Activated T-helper 1 cell treated with anti-CD3 and anti-CD28 coated beads, Interleukin-12 subunit alpha, Interleukin-12 subunit beta, Interleukin-2, Interleukin-4 antibody, amounts not matched to agents 30 ng/mL and 10 ng/mL and 1 ng/mL, durations not matched to agents 14 hours and 24 hours and 36 hours (primary cell): ENCODE measurements around the gene PIP5K1B. TPM values are rescaled to one million over a fixed set of nuclear protein-coding genes. Genes with fewer than 3 reads are reported as not detected.

ENCODE experiments used
- DNase-seq: peaks from one replicate; pipeline ENCODE4 v3.0.0; 2021; ENCODE audit warnings: low spot score
- H3K27ac Mint-ChIP-seq: one replicate; pipeline ENCODE4 v1.8.0; 2021; ENCODE audit warnings: mild to moderate bottlenecking, mixed read lengths
- H3K27me3 Mint-ChIP-seq: one replicate; pipeline ENCODE4 v1.8.0; 2022; ENCODE audit warnings: mild to moderate bottlenecking, moderate library complexity, mixed read lengths; ENCODE audit not compliant: insufficient read depth
- H3K36me3 Mint-ChIP-seq: one replicate; pipeline ENCODE4 v1.8.0; 2021; ENCODE audit warnings: low read depth, mixed read lengths
- H3K4me1 Mint-ChIP-seq: one replicate; pipeline ENCODE4 v1.8.0; 2021; ENCODE audit warnings: low read depth, mixed read lengths
- H3K4me3 Mint-ChIP-seq: one replicate; pipeline ENCODE4 v1.8.0; 2021; ENCODE audit warnings: mild to moderate bottlenecking, moderate library complexity, mixed read lengths
- H3K9me3 Mint-ChIP-seq: one replicate; pipeline ENCODE4 v1.8.0; 2021; ENCODE audit warnings: mixed read lengths
- intact Hi-C: fragments of 100-400 bp; cut with micrococcal nuclease; formaldehyde crosslinking; loops from one replicate; pipeline ENCODE4 v1.15.1; 2024
- total RNA-seq: library from RNA; stranded (reverse); gene quantifications from 2 replicates; pipeline ENCODE4 v1.2.3, GENCODE V29; 2022

The PIP5K1B gene
- total RNA-seq, 1 donor from 2014 or later, result 77.4 TPM

DNA sequence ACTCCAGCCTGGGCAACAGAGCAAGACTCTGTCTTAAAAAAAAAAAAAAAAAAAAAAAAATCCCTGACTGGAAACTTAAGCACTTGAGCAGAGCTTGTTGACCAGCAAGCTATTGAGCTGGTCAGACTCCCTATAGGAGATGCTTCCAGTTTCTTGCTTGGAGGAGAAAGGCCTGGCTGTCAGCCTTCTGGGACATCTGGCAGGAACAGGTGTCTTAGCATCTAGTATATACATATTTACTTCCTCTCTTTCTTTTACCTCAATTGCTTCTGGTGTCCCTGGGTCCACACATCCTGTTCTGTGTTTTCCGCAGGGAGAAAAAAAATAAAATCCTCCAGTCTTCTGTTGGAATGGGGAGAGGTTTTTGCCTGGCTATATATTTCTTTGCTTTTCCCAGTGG lies 248.7 kb downstream of the PIP5K1B start:
- H3K9me3 Mint-ChIP-seq, result no peaks in the 10 kb centered on the region
- no peak for DNase-seq
- H3K36me3 Mint-ChIP-seq, result peaks cover 26% of the 10 kb centered on the region
- intact Hi-C loops, result no loop called here
- H3K27ac Mint-ChIP-seq, result no peak overlapping the region
- H3K4me1 Mint-ChIP-seq, result peaks cover 62% of the 10 kb centered on the region
- H3K4me3 Mint-ChIP-seq, result no peak overlapping the region
- H3K27me3 Mint-ChIP-seq, result no peaks in the 10 kb centered on the region

DNA sequence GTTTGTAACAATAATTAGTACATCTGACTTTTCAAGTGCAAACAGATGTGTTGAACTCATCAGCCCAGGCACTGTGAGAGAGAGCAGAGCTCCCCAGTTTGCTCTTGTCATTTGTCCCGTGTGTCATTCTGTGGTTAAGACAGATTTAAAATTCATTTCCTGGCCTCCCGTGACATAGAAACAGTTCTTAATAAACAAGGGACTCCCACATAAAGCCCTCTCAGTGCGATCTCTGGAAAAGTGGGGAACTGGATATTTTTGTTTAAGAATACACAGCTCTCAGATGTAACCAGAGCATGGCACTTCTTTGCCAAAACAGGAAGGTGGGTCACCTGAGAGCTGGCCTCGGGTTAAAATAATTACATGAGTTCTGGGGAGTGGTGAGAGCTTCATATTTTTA lies 250.3 kb downstream of the PIP5K1B start:
- intact Hi-C loops, result loop anchor here (1.0 kb wide), 3 partner anchors 9 to 44 kb away; no protein-coding TSS in a partner anchor
- Mint-ChIP-seq H3K4me1 (peaks cover 47% of the 10 kb centered on the region), H3K27me3 (peaks cover 6% of the 10 kb centered on the region), H3K27ac (peak overlapping the region; percentile 91), H3K36me3 (peaks cover 19% of the 10 kb centered on the region), H3K9me3 (no peaks in the 10 kb centered on the region), H3K4me3 (peak overlapping the region; percentile 54)
- DNase-seq, result no peak

DNA sequence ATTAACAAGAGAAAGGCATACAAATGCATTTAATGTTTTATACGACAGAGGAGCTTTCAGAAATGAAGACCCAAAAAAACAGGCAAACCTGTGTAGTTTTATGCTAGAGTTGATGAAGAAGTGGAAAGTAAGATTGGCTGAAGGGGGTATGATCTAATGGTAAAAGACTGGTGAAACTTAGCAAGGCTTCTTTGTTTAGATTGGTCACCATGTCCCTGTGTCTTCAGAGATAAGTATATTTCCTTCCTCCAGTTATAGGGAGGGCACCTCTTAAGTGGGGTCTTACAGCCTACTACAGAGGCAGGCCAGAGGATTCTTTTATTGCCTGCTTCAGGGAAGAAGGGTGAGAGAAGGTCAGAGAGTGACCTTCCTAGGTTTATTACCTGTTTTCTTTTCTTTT lies 252.4 kb downstream of the PIP5K1B start:
- no peak overlapping the region for H3K27ac Mint-ChIP-seq
- H3K4me3 Mint-ChIP-seq, result no peak overlapping the region
- no peaks in the 10 kb centered on the region for H3K9me3 Mint-ChIP-seq
- peaks cover 32% of the 10 kb centered on the region for H3K4me1 Mint-ChIP-seq
- peaks cover 8% of the 10 kb centered on the region for H3K27me3 Mint-ChIP-seq
- H3K36me3 Mint-ChIP-seq, result peaks cover 12% of the 10 kb centered on the region
- DNase-seq, result no peak
- intact Hi-C loops, result no loop called here

DNA sequence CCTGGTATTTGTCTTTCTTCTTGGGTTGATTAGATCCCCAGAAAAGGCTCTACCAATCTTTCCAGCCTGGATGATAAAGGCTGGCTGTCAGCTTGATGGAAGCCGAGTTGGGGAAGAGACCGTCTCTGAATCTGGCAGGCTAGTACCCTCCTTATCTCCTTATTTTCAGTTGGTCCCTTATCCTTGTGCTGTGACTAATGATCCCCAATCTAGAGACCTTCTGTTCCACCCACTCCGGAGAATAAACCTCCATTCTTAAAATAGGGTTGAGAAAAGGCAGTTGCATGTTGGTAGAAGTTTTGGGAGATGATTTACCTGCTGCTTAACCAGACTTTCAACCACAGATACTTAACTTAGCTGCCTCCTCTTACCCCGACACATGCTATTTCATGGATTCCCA lies 256.5 kb downstream of the PIP5K1B start:
- intact Hi-C loops, result no loop called here
- no peak overlapping the region for H3K4me3 Mint-ChIP-seq
- no peak overlapping the region for H3K27ac Mint-ChIP-seq
- H3K4me1 Mint-ChIP-seq, result peaks cover 12% of the 10 kb centered on the region
- no peaks in the 10 kb centered on the region for H3K9me3 Mint-ChIP-seq
- H3K36me3 Mint-ChIP-seq, result peaks cover 11% of the 10 kb centered on the region
- H3K27me3 Mint-ChIP-seq, result peaks cover 8% of the 10 kb centered on the region
- DNase-seq, result no peak

DNA sequence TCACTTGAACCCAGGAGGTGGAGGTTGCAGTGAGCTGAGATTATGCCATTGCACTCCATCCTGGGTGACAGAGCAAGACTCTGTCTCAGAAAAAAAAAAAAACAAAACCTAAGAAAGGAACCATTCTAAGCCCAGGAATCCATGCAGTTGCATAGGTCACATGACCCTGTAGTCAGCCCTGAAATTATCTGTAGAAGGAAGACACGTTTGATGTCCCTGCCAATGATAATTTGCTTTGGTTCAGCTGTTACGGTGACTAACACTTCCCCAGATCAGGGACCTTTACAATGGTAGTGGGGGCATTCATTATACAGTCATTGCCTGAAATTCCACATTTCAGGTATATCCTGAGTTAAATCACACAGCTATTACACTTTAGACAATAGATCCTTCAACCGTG lies 258.4 kb downstream of the PIP5K1B start:
- Mint-ChIP-seq H3K4me3 (no peak overlapping the region), H3K27me3 (peaks cover 8% of the 10 kb centered on the region), H3K27ac (no peak overlapping the region), H3K9me3 (no peaks in the 10 kb centered on the region), H3K36me3 (peaks cover 8% of the 10 kb centered on the region), H3K4me1 (peaks cover 12% of the 10 kb centered on the region)
- intact Hi-C loops, result no loop called here
- no peak for DNase-seq

DNA sequence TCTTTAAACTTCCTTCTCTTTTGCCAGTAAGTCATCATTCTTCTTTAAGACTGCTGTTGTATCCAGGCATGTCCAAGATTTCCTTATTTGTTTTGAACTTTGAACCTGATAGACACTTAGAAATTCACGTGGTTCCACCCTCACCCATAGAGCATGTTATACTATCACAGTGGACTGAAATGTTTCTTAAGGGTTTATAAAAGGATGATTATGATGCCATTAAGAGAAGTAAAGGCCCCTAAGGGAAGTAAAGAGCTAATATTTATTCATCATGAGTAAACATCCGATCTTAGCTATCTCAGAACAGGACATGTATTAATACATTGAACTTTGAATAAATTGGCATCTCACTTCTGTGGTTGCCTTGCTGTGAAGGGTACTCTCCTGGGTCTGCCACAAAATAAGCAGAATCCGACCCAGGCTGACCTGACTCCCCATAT lies 259.1 kb downstream of the PIP5K1B start:
- peaks cover 12% of the 10 kb centered on the region for H3K4me1 Mint-ChIP-seq
- H3K9me3 Mint-ChIP-seq, result no peaks in the 10 kb centered on the region

DNA sequence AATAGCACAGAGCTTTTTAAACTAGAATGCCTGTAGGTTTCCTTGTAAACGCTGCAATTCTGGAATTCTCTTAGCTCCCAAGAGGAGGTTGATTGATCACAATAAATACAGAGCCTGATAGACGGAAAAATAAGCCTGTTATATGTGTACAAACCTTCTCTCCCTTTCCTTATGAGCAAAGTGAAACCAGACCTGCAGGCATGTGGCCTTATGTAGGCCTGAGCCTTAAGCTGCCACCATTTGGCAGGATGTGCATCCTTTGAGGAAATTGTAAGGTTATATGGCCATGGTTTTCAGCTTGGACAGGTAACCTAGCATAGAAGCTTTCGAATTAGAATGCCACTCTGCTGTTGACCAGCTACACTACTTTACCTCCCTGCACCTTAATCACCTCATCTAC lies 259.7 kb downstream of the PIP5K1B start:
- Mint-ChIP-seq H3K36me3 (peaks cover 13% of the 10 kb centered on the region), H3K9me3 (no peaks in the 10 kb centered on the region), H3K4me3 (no peak overlapping the region), H3K27ac (no peak overlapping the region), H3K27me3 (peaks cover 4% of the 10 kb centered on the region), H3K4me1 (peaks cover 17% of the 10 kb centered on the region)
- intact Hi-C loops, result loop anchor here (1.0 kb wide), 1 partner anchor 9 kb away; no protein-coding TSS in a partner anchor
- no peak for DNase-seq

More for the DNA sequence above, 259.1 kb downstream of the PIP5K1B start:
- Mint-ChIP-seq H3K27me3 (peaks cover 8% of the 10 kb centered on the region), H3K4me3 (no peak overlapping the region), H3K27ac (no peak overlapping the region), H3K36me3 (peaks cover 8% of the 10 kb centered on the region)
- no peak for DNase-seq
- intact Hi-C loops, result loop anchor here (1.0 kb wide), 1 partner anchor 9 kb away; no protein-coding TSS in a partner anchor

DNA sequence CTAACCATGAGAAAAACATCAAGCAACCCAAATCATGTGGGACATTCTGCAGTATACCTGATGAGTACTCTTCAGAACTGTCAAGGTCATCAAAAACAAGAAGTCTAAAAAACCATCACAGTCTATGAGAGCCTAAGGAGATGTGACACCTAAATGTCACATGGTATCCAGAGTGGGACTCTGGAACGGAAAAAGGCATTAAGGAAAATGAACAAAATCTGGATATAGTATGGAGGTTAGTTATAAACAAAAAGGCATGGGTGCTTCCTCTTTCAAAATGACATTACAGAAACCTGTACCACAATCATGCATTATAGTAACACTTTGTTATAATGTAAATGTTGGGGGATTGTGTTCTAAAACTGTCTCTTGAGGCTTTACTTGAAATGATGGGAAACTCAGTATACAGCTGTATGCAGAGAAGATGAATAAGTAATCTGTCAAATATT lies 261.5 kb downstream of the PIP5K1B start:
- peaks cover 23% of the 10 kb centered on the region for H3K4me1 Mint-ChIP-seq
- DNase-seq, result no peak
- H3K36me3 Mint-ChIP-seq, result peaks cover 15% of the 10 kb centered on the region
- no peak overlapping the region for H3K4me3 Mint-ChIP-seq
- no peaks in the 10 kb centered on the region for H3K27me3 Mint-ChIP-seq
- no peak overlapping the region for H3K27ac Mint-ChIP-seq
- no peaks in the 10 kb centered on the region for H3K9me3 Mint-ChIP-seq
- intact Hi-C loops, result no loop called here

DNA sequence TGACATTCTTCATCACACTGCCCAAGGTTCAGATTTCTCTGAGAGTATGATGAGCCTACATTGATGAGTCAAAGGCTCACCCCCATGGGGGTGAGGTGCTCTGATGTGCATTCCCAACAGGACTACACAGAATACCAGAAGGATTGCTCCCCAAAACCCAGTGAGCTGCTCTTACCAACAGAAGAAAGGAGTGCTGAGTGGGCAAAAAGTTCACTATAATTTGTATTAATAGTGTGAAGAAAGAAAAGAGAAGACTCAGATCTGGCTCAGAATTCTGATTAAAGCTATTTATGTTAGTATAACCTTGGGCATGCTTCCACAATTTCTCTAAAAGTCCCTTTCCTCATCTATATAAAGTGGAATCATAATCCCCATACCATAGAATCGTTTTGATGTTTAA lies 262.8 kb downstream of the PIP5K1B start:
- H3K27me3 Mint-ChIP-seq, result no peaks in the 10 kb centered on the region
- no peak for DNase-seq

DNA sequence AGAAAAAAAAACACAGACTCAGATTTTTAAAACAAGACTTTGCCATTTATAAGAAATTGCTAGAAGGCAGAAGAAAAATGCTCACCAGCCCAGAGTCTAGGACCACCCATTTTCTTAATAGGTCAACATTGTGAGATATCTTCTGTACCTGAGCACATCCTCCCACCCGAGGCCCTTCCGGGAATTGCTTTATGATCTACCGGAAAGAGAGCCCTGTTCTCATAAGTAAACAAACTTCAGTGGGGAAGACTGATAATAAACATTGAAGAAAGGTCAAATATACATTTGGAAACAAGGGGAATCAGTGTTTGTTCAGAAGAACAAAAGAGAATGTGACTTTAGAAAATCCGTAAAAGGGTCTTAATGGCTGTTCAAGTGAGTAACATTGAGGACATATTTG lies 264.5 kb downstream of the PIP5K1B start:
- H3K9me3 Mint-ChIP-seq, result no peaks in the 10 kb centered on the region
- no peaks in the 10 kb centered on the region for H3K27me3 Mint-ChIP-seq
- H3K4me1 Mint-ChIP-seq, result peaks cover 37% of the 10 kb centered on the region
- peaks cover 21% of the 10 kb centered on the region for H3K36me3 Mint-ChIP-seq
- intact Hi-C loops, result no loop called here
- DNase-seq, result no peak
- no peak overlapping the region for H3K27ac Mint-ChIP-seq
- H3K4me3 Mint-ChIP-seq, result no peak overlapping the region

More for the DNA sequence above, 262.8 kb downstream of the PIP5K1B start:
- peaks cover 20% of the 10 kb centered on the region for H3K36me3 Mint-ChIP-seq
- H3K4me1 Mint-ChIP-seq, result peaks cover 29% of the 10 kb centered on the region
- intact Hi-C loops, result no loop called here
- no peak overlapping the region for H3K27ac Mint-ChIP-seq
- H3K9me3 Mint-ChIP-seq, result no peaks in the 10 kb centered on the region
- no peak overlapping the region for H3K4me3 Mint-ChIP-seq

DNA sequence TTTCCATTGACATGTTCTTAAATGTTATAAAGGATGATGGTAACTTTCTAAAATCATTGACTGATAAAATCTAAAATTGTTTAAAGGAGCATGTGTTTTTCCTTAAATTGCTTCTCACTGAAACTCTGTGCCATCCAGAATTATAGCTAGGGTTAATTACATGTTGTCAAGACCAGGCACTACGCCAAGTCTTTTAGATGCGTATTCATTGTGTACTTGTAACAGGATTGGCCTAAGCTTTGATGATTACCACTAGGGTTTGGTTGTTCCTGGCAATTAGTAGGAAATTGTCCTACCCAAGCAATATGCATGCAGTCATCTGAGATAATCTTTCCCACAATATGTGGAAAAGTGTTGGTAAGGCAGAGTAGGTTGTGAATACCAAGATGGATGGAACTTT lies 265.1 kb downstream of the PIP5K1B start:
- no peak overlapping the region for H3K27ac Mint-ChIP-seq
- H3K36me3 Mint-ChIP-seq, result peaks cover 21% of the 10 kb centered on the region
- no peak overlapping the region for H3K4me3 Mint-ChIP-seq
- H3K9me3 Mint-ChIP-seq, result no peaks in the 10 kb centered on the region
- intact Hi-C loops, result loop anchor here (5.0 kb wide), 1 partner anchor 67 kb away; the partner anchor contains the start of gene FXN
- H3K4me1 Mint-ChIP-seq, result peaks cover 38% of the 10 kb centered on the region
- H3K27me3 Mint-ChIP-seq, result no peaks in the 10 kb centered on the region
- DNase-seq, result no peak

DNA sequence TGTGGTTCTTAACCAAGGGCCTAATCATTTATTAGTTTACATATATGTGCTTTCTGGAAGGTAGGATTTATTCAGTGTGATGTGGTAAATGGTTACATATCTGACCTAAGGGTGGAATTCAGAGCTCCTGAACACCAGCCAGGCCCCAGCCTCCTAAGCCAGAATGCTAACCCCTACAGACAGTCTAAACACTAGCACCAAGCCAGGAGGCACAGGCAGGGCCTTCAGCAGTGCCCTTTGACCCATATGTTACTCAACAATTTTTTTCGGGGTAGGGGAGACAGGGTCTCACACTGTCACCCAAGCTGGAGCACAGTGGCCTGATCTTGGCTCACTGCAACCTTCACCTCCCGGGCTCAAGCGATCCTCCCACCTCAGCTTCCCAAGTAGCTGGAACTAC lies 268.6 kb downstream of the PIP5K1B start:
- Mint-ChIP-seq H3K9me3 (no peaks in the 10 kb centered on the region), H3K4me3 (peak overlapping the region; percentile 60), H3K27me3 (no peaks in the 10 kb centered on the region), H3K36me3 (peaks cover 30% of the 10 kb centered on the region), H3K27ac (peak overlapping the region; percentile 87), H3K4me1 (peaks cover 62% of the 10 kb centered on the region)
- intact Hi-C loops, result loop anchor here (1.0 to 5.0 kb wide), 11 partner anchors 11 to 320 kb away; partner anchors contain the start of gene FXN
- no peak for DNase-seq

DNA sequence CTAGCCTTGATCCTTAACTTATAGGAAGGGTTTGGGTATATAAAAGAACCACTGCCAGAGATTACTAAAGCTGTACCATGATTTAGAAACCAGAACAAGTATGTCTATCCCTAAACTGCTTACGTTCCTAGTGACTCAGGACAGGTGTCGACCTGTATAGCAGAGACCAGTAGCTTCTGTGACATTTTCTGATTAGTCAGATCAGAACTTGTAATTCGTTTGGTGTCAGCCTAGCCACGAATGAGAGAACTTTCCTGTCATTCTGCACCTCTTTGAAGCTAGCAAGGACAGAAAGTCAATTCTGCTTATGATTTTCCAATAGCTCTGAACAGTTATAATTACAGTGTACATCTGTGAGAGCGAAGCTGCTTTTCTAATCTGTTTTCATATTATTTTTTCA lies 269.4 kb downstream of the PIP5K1B start:
- intact Hi-C loops, result loop anchor here (1.0 to 5.0 kb wide), 11 partner anchors 10 to 321 kb away; partner anchors contain the start of gene FXN
- H3K27me3 Mint-ChIP-seq, result no peaks in the 10 kb centered on the region
- no peaks in the 10 kb centered on the region for H3K9me3 Mint-ChIP-seq
- DNase-seq, result peak; percentile 22
- peaks cover 29% of the 10 kb centered on the region for H3K36me3 Mint-ChIP-seq
- peak overlapping the region; percentile 87 for H3K27ac Mint-ChIP-seq
- peaks cover 69% of the 10 kb centered on the region for H3K4me1 Mint-ChIP-seq
- peak overlapping the region; percentile 60 for H3K4me3 Mint-ChIP-seq
